KMS-11 (cell line): ENCODE measurements around the gene CCL8.

Experiments used
- H2AFZ ChIP-seq: fragments of 200-600 bp; sonication (generic); 2 replicates; pipeline ENCODE4 v1.6.1; 2016; ENCODE audit warnings: antibody characterized with exemption, mixed run types, low read depth
- H3K27ac ChIP-seq: fragments of 200-600 bp; sonication (generic); 2 replicates; pipeline ENCODE4 v1.6.1; 2016; ENCODE audit warnings: mild to moderate bottlenecking, mixed run types
- H3K27me3 ChIP-seq: fragments of 200-600 bp; sonication (generic); 2 replicates; pipeline ENCODE4 v1.6.1; 2017; ENCODE audit warnings: mild to moderate bottlenecking, low read depth, mixed run types, moderate library complexity; ENCODE audit not compliant: insufficient read depth
- H3K36me3 ChIP-seq: fragments of 200-600 bp; sonication (generic); 2 replicates; pipeline ENCODE4 v1.6.1; 2017; ENCODE audit warnings: mild to moderate bottlenecking, mixed run types; ENCODE audit not compliant: insufficient read depth
- H3K4me1 ChIP-seq: fragments of 200-600 bp; sonication (generic); 2 replicates; pipeline ENCODE4 v1.6.1; 2016; ENCODE audit warnings: mild to moderate bottlenecking, low read depth, mixed run types; ENCODE audit not compliant: poor library complexity, severe bottlenecking
- H3K4me2 ChIP-seq: fragments of 200-600 bp; sonication (generic); 2 replicates; pipeline ENCODE4 v1.7.0; 2016; ENCODE audit warnings: mild to moderate bottlenecking, mixed run types
- H3K4me3 ChIP-seq: fragments of 200-600 bp; sonication (generic); IDR thresholded peaks from 2 replicates; pipeline ENCODE4 v1.6.1; 2017; ENCODE audit warnings: low read depth, low read length, mixed read lengths; ENCODE audit not compliant: insufficient read depth
- H3K79me2 ChIP-seq: fragments of 200-600 bp; sonication (generic); 2 replicates; pipeline ENCODE4 v1.6.1; 2016; ENCODE audit warnings: low read depth, mixed run types; ENCODE audit not compliant: insufficient read depth
- H3K9ac ChIP-seq: fragments of 200-600 bp; sonication (generic); 2 replicates; pipeline ENCODE4 v1.6.1; 2016; ENCODE audit warnings: mild to moderate bottlenecking, mixed run types
- H4K20me1 ChIP-seq: fragments of 200-600 bp; sonication (generic); 2 replicates; pipeline ENCODE4 v1.6.1; 2016; ENCODE audit warnings: mild to moderate bottlenecking, mixed run types; ENCODE audit not compliant: insufficient read depth
- CTCF ChIP-seq: fragments of 200-600 bp; sonication (generic); conservative IDR thresholded peaks from 2 replicates; pipeline ENCODE4 v1.6.1; 2017; ENCODE audit warnings: low read depth, mild to moderate bottlenecking, antibody characterized with exemption, low read length, moderate library complexity, mixed read lengths

The CCL8 gene

DNA sequence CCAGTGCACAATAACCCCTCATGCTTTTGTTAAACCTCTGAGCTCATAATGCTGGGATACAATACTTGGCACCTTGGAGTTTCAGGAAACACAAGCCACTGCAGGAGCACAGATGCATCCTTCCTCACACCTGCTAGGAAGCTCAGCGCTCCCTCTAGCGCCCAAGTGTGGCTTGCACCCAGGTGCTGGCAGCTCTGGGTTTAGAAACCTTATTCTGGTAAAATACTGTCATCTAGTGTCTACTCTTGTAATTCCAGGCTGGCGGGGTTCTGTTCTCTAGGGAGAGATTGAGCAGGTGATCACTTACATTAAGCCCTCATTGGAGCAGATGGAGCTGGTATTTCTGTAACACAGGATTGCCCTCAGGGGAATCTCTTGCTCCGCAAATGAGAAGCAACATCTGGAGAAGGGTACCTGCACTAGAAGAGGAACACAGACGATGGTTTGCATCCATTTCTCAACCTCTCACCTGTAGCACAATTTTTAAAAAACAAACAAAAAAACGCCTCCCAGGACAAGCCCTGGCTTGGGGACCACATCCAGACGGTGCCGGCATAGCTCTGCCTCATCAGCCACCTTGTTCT lies 42.3 kb downstream of the CCL8 start:
- peak overlapping the region; percentile 1; the same call in 1 of the 2 replicates for H3K4me2 ChIP-seq
- no peak overlapping the region for H3K9ac ChIP-seq
- no peak overlapping the region for H3K27ac ChIP-seq

GRCh38 chr17:34363183-34363661 lies 44.0 kb downstream of the CCL8 start, which contains the start of gene CCL1:
CCL1 (minus strand) TSS chr17:34363233; CDS start chr17:34363161, 72 bp downstream.
- Histone ChIP-seq H3K79me2 (no peaks in the 10 kb centered on the region), H2AFZ (no peak within 1 kb of the TSS), H3K4me3 (no peak within 1 kb of the TSS), H3K4me2 (peak within 1 kb of the TSS; percentile 89; the same call in 1 of the 2 replicates), H3K9ac (no peak within 1 kb of the TSS), H3K27me3 (no peaks in the 10 kb centered on the region), H3K4me1 (peaks cover 87% of the 10 kb centered on the region), H4K20me1 (no peaks in the 10 kb centered on the region), H3K27ac (peak within 1 kb of the TSS; percentile 85; the same call in 1 of the 2 replicates), H3K36me3 (no peaks in the 10 kb centered on the region)
- no peak for TF ChIP-seq CTCF

More for the DNA sequence above, 42.3 kb downstream of the CCL8 start:
- peaks cover 70% of the 10 kb centered on the region for H3K4me1 ChIP-seq
- H3K4me3 ChIP-seq, result no peak overlapping the region
- peak; percentile 99 for TF ChIP-seq CTCF
- no peak overlapping the region for H2AFZ ChIP-seq
- no peaks in the 10 kb centered on the region for H3K27me3 ChIP-seq
- no peaks in the 10 kb centered on the region for H4K20me1 ChIP-seq
- no peaks in the 10 kb centered on the region for H3K79me2 ChIP-seq
- H3K36me3 ChIP-seq, result no peaks in the 10 kb centered on the region

- Histone ChIP-seq H3K79me2 (no peaks in the 10 kb centered on the region), H3K27ac (peak overlapping the region; percentile 85), H3K4me3 (no peak overlapping the region), H3K27me3 (no peaks in the 10 kb centered on the region), H3K4me2 (peak overlapping the region; percentile 89), H2AFZ (no peak overlapping the region), H4K20me1 (no peaks in the 10 kb centered on the region), H3K4me1 (peaks cover 100% of the 10 kb centered on the region), H3K9ac (peak overlapping the region; percentile 38; the same call in 1 of the 2 replicates), H3K36me3 (no peaks in the 10 kb centered on the region)
- TF ChIP-seq CTCF, result no peak
These were observed 45.5 kb downstream of the CCL8 start for GRCh38 chr17:34364751-34365150.

GRCh38 chr17:34365340-34365739 lies 46.1 kb downstream of the CCL8 start:
- Histone ChIP-seq H3K4me3 (no peak overlapping the region), H3K27ac (peak overlapping the region; percentile 85), H4K20me1 (no peaks in the 10 kb centered on the region), H3K4me2 (peak overlapping the region; percentile 89), H3K27me3 (no peaks in the 10 kb centered on the region), H2AFZ (no peak overlapping the region), H3K9ac (peak overlapping the region; percentile 38; the same call in 1 of the 2 replicates), H3K36me3 (no peaks in the 10 kb centered on the region), H3K79me2 (no peaks in the 10 kb centered on the region), H3K4me1 (peaks cover 100% of the 10 kb centered on the region)
- TF ChIP-seq CTCF, result no peak
